ENCODE measurements around the gene CADM3.

Gene CADM3

GRCh38 chr1:159218649-159219636, 47.5 kb downstream of the CADM3 start:
- Histone ChIP-seq H3K9me3 (ENCODE audit: low read depth, low read length) (no peaks in the 10 kb centered on the region), H3K4me3 (no peak overlapping the region), H3K27ac (no peak overlapping the region), H3K9ac (ENCODE audit: insufficient read length) (no peak overlapping the region), H3K36me3 (ENCODE audit: insufficient read depth, low read length) (no peaks in the 10 kb centered on the region)
- TF ChIP-seq EZH2 (IDR thresholded peaks at IDR 0.05) = no peak
- no peak for TF ChIP-seq POLR2AphosphoS5 (IDR thresholded peaks at IDR 0.05; ENCODE audit: borderline replicate concordance, low read depth, low read length)
- TF ChIP-seq FOXP2 (optimal IDR thresholded peaks at IDR 0.05; ENCODE audit: control extremely low read depth, extremely low read length, insufficient read depth) = no peak
- DNase-seq (ENCODE audit: low read depth, low spot score) = no peak

- no peak for TF ChIP-seq FOXP2 (optimal IDR thresholded peaks at IDR 0.05; ENCODE audit: control extremely low read depth, extremely low read length, insufficient read depth)
- no peak for TF ChIP-seq EZH2 (IDR thresholded peaks at IDR 0.05)
- TF ChIP-seq POLR2AphosphoS5 (IDR thresholded peaks at IDR 0.05; ENCODE audit: borderline replicate concordance, low read depth, low read length) = no peak
- Histone ChIP-seq H3K27ac (no peak overlapping the region), H3K36me3 (ENCODE audit: insufficient read depth, low read length) (no peaks in the 10 kb centered on the region), H3K9me3 (ENCODE audit: low read depth, low read length) (no peaks in the 10 kb centered on the region), H3K9ac (ENCODE audit: insufficient read length) (no peak overlapping the region), H3K4me3 (no peak overlapping the region)
- DNase-seq (ENCODE audit: low read depth, low spot score) = no peak
Measured at GRCh38 chr1:159222075-159222865, 50.9 kb downstream of the CADM3 start.

DNA sequence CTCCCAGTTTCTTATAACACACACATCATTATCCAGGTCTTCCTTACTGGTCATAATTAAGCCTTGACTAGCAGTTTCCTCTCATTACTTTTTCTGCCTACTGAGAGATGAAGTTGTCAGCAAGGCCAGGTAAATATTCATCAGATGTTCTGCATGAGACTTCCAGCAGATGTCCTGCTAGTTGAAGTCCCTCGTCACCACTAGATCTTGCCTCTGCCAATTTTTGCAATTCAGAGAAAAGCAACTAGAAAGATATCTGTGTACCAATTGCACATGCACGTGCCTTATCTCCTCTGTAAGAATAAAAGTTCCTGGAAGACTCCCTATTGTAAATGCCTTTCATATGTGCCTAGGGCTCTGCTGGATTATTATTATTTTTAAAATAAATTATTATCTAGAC, 51.6 kb downstream of the CADM3 start:
- DNase-seq (ENCODE audit: low read depth, low spot score) = no peak
- no peaks in the 10 kb centered on the region for H3K36me3 ChIP-seq (ENCODE audit: insufficient read depth, low read length)
- no peak overlapping the region for H3K27ac ChIP-seq
- H3K4me3 ChIP-seq = no peak overlapping the region
- no peak overlapping the region for H3K9ac ChIP-seq (ENCODE audit: insufficient read length)
- TF ChIP-seq EZH2 (IDR thresholded peaks at IDR 0.05) (no peak), FOXP2 (optimal IDR thresholded peaks at IDR 0.05; ENCODE audit: control extremely low read depth, extremely low read length, insufficient read depth) (no peak), POLR2AphosphoS5 (IDR thresholded peaks at IDR 0.05; ENCODE audit: borderline replicate concordance, low read depth, low read length) (no peak)
- no peaks in the 10 kb centered on the region for H3K9me3 ChIP-seq (ENCODE audit: low read depth, low read length)

DNA sequence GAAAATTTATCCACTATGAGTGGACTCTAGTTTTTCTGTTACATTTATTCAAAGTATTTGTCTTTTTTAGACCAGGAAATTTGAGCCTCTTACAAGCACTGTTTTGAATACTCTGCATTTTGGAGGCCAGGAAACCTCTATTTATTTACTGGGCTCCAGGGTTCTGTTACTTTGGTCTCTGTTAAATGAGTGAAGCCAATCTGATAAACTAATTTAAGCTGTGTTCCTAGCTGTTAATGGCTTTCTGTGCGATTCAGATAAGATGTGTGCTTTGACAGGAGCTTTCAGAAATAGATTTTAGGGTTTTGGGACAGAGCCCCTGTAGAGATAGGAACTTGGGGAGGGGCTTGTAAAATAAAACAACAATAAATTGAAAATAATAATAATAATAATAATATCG, 57.1 kb downstream of the CADM3 start:
- no peak for DNase-seq (ENCODE audit: low read depth, low spot score)
- Histone ChIP-seq H3K36me3 (ENCODE audit: insufficient read depth, low read length) (no peaks in the 10 kb centered on the region), H3K9me3 (ENCODE audit: low read depth, low read length) (no peaks in the 10 kb centered on the region), H3K27ac (no peak overlapping the region), H3K9ac (ENCODE audit: insufficient read length) (no peak overlapping the region), H3K4me3 (no peak overlapping the region)
- TF ChIP-seq FOXP2 (optimal IDR thresholded peaks at IDR 0.05; ENCODE audit: control extremely low read depth, extremely low read length, insufficient read depth) = no peak
- TF ChIP-seq EZH2 (IDR thresholded peaks at IDR 0.05) = no peak
- TF ChIP-seq POLR2AphosphoS5 (IDR thresholded peaks at IDR 0.05; ENCODE audit: borderline replicate concordance, low read depth, low read length) = no peak

DNA sequence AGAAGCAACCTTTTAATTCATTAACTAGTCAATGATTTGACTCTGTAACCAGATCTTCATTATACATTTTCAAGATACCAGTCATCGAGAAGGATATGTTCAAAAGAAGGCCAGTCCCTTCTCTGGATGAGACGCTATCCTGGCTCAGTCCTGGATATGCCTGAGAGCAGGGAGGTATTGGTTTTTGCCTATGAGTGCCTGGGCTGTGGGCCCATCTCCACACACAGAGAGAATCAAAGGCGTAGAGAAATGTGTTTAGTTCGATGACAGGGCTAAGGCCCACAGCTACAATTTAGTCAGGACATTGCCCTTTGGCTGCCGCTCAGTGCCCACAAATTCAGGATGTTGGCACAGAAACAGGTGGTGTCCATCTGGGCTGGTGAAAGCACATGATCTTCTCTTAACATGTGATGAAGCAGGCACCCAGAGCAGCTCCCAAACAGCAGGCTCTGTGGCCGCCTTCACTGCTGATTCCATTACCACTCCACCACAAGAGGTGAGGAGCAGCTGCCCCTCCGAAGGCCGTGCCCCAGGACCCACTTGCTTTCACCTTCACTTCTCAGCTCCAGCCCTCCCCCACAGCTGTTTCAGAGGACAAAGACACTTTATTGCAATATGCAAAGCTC, 58.0 kb downstream of the CADM3 start:
- H3K9ac ChIP-seq (ENCODE audit: insufficient read length) = no peak overlapping the region
- no peak overlapping the region for H3K27ac ChIP-seq
- no peak overlapping the region for H3K4me3 ChIP-seq
- DNase-seq (ENCODE audit: low read depth, low spot score) = no peak
- no peaks in the 10 kb centered on the region for H3K9me3 ChIP-seq (ENCODE audit: low read depth, low read length)
- TF ChIP-seq FOXP2 (optimal IDR thresholded peaks at IDR 0.05; ENCODE audit: control extremely low read depth, extremely low read length, insufficient read depth) (no peak), POLR2AphosphoS5 (IDR thresholded peaks at IDR 0.05; ENCODE audit: borderline replicate concordance, low read depth, low read length) (no peak), EZH2 (IDR thresholded peaks at IDR 0.05) (no peak)
- no peaks in the 10 kb centered on the region for H3K36me3 ChIP-seq (ENCODE audit: insufficient read depth, low read length)

GRCh38 chr1:159229896-159230295, 58.5 kb downstream of the CADM3 start:
- DNase-seq (ENCODE audit: low read depth, low spot score) = no peak
- TF ChIP-seq FOXP2 (optimal IDR thresholded peaks at IDR 0.05; ENCODE audit: control extremely low read depth, extremely low read length, insufficient read depth) (no peak), EZH2 (IDR thresholded peaks at IDR 0.05) (no peak), POLR2AphosphoS5 (IDR thresholded peaks at IDR 0.05; ENCODE audit: borderline replicate concordance, low read depth, low read length) (no peak)
- H3K27ac ChIP-seq = no peak overlapping the region
- H3K9me3 ChIP-seq (ENCODE audit: low read depth, low read length) = no peaks in the 10 kb centered on the region
- no peak overlapping the region for H3K4me3 ChIP-seq
- no peak overlapping the region for H3K9ac ChIP-seq (ENCODE audit: insufficient read length)
- no peaks in the 10 kb centered on the region for H3K36me3 ChIP-seq (ENCODE audit: insufficient read depth, low read length)

DNA sequence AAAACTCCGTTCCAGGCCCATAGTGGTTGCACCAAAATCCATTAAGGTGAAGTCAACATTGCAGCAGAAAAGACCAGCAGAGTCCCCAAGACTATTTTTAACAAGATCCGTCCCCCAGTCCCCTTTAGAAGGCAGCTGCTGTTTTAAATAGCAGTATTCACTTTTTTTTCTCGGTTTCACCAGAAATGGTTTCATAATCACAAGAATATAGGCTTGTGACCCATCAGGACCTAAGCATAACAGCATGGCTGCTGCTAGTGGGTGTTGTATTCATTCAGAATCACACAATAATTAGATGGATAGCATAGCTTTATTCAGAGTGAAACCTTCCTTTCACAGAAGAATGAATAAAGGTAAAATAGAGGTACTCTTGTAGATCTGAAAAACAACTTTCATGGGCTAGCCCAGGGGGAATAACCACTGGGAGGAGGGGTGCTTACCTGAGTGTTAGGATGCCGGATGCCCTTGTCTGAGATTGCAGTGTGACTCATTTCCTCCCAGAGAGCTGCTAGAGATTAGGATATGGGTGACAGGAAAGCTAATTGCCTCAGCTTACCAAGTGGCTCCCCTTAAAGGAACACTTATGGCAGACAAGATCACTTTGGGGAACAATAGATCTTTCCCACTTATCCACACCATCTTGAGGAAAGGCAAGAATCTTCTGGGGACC, 68.3 kb downstream of the CADM3 start:
- no peak overlapping the region for H3K4me3 ChIP-seq

More for the DNA sequence above, 68.3 kb downstream of the CADM3 start:
- no peaks in the 10 kb centered on the region for H3K9me3 ChIP-seq (ENCODE audit: low read depth, low read length)
- TF ChIP-seq EZH2 (IDR thresholded peaks at IDR 0.05) (no peak), FOXP2 (optimal IDR thresholded peaks at IDR 0.05; ENCODE audit: control extremely low read depth, extremely low read length, insufficient read depth) (no peak), POLR2AphosphoS5 (IDR thresholded peaks at IDR 0.05; ENCODE audit: borderline replicate concordance, low read depth, low read length) (no peak)
- no peak overlapping the region for H3K9ac ChIP-seq (ENCODE audit: insufficient read length)
- H3K36me3 ChIP-seq (ENCODE audit: insufficient read depth, low read length) = no peaks in the 10 kb centered on the region
- H3K27ac ChIP-seq = no peak overlapping the region
- no peak for DNase-seq (ENCODE audit: low read depth, low spot score)

Data from SK-N-MC (cell line).